GM12878 (cell line): ENCODE measurements around the gene IDH3G. TPM values are rescaled to one million over a fixed set of nuclear protein-coding genes. Genes with fewer than 3 reads are reported as not detected.

Experiments
- ATAC-seq: fragments of 200-7000 bp; cut with Tn5 transposase; 3 replicates; pipeline ENCODE4 v1.9.1; 2020; ENCODE audit warnings: mild to moderate bottlenecking, moderate library complexity
- BruUV-seq: library from RNA; stranded (reverse); fragments of 400-500 nt; replicated peaks from 2 replicates; lab custom pipeline; 2021; lab: Mats Ljungman, UMichigan
- CTCF ChIA-PET: fragments of 300-600 bp; sonication (Branson Sonifier 250); formaldehyde crosslinking; extraction: SDS; loops from one replicate; lab custom pipeline; 2021; ENCODE audit warnings: inconsistent platforms; lab: Yijun Ruan, JAX
- POLR2A ChIA-PET: fragments of 350-600 bp; formaldehyde crosslinking; extraction: SDS; loops from one replicate; lab custom pipeline; 2021; ENCODE audit warnings: inconsistent platforms; lab: Charles Lee
- RAD21 ChIA-PET: fragments of 300-600 bp; sonication (Branson Sonifier 250); formaldehyde crosslinking; loops from one replicate; lab custom pipeline; 2023; ENCODE audit warnings: antibody characterized with exemption; ENCODE audit not compliant: unreplicated experiment; lab: Charles Lee
- SMC1A ChIA-PET: fragments of 300-600 bp; sonication (Branson Sonifier 250); formaldehyde crosslinking; loops from one replicate; lab custom pipeline; 2023; ENCODE audit not compliant: unreplicated experiment, uncharacterized antibody; lab: Charles Lee
- DNase-seq: peaks from one replicate; pipeline ENCODE4 v3.0.0-alpha.2; 2011; ENCODE audit warnings: low read depth, low spot score
- FAIRE-seq: peaks from 3 replicates; lab custom pipeline; 2011; peaks lifted over from hg19 to GRCh38; lab: Jason Lieb, UNC
- H2AFZ ChIP-seq: 2 replicates; pipeline ENCODE4 v1.6.0; 2011; ENCODE audit warnings: low read depth, low read length, control low read depth; ENCODE audit not compliant: control insufficient read depth
- H3K27ac ChIP-seq: 2 replicates; pipeline ENCODE4 v1.5.1; 2011; ENCODE audit warnings: control low read depth; ENCODE audit not compliant: control insufficient read depth, insufficient read depth
- H3K27me3 ChIP-seq, 2 experiments: replicated peaks in 1 of 2; 2 replicates each; pipeline versions ENCODE4 v1.6.0 to v1.6.1; 2011; ENCODE audit warnings: low read length in 1 of 2; ENCODE audit not compliant: control insufficient read depth in 2 of 2, insufficient read depth in 2 of 2
- H3K36me3 ChIP-seq, 2 experiments: 2 replicates each; pipeline ENCODE4 v1.5.1; 2011; ENCODE audit warnings: low read length in 1 of 2; ENCODE audit not compliant: control insufficient read depth in 2 of 2, insufficient read depth in 2 of 2
- H3K4me1 ChIP-seq: 2 replicates; pipeline ENCODE4 v1.6.1; 2011; ENCODE audit warnings: mild to moderate bottlenecking, low read length, moderate library complexity, mixed read lengths; ENCODE audit not compliant: control insufficient read depth, insufficient read depth
- H3K4me2 ChIP-seq: 2 replicates; pipeline ENCODE4 v1.6.0; 2011; ENCODE audit warnings: control low read depth; ENCODE audit not compliant: control insufficient read depth, insufficient read depth
- H3K4me3 ChIP-seq: fragments of 200-600 bp; sonication (generic); 2 replicates; pipeline ENCODE4 v1.5.1; 2016
- H3K79me2 ChIP-seq: 2 replicates; pipeline ENCODE4 v1.6.0; 2011; ENCODE audit warnings: low read length; ENCODE audit not compliant: control insufficient read depth, insufficient read depth
- H3K9ac ChIP-seq: 2 replicates; pipeline ENCODE4 v1.8.0; 2011; ENCODE audit warnings: low read length, control low read depth, mixed read lengths; ENCODE audit not compliant: control insufficient read depth, insufficient read depth
- H3K9me3 ChIP-seq: replicated peaks from 3 replicates; pipeline ENCODE4 v1.5.1; 2011; ENCODE audit warnings: mild to moderate bottlenecking, low read length; ENCODE audit not compliant: control insufficient read depth, insufficient read depth
- H4K20me1 ChIP-seq: 2 replicates; pipeline ENCODE4 v1.6.0; 2011; ENCODE audit not compliant: control insufficient read depth, insufficient read depth
- GATAD2B ChIP-seq: fragments of 450-650 bp; conservative IDR thresholded peaks from 2 replicates; pipeline ENCODE4 v1.6.1; 2017; ENCODE audit warnings: low read depth, mild to moderate bottlenecking, moderate library complexity
- HDAC2 ChIP-seq: fragments of 200-600 bp; sonication (generic); IDR thresholded peaks from 2 replicates; pipeline ENCODE4 v1.6.1; 2017
- KAT2A ChIP-seq: conservative IDR thresholded peaks from 2 replicates; pipeline ENCODE4 v1.6.1; 2011; ENCODE audit warnings: low read depth, low read length; ENCODE audit not compliant: control insufficient read depth
- KDM1A ChIP-seq: fragments of 200-600 bp; sonication (generic); IDR thresholded peaks from 2 replicates; pipeline ENCODE4 v1.6.1; 2016; ENCODE audit warnings: borderline replicate concordance
- POLR2AphosphoS5 ChIP-seq: IDR thresholded peaks from 2 replicates; pipeline ENCODE4 v1.6.1; 2011; ENCODE audit warnings: mild to moderate bottlenecking, low read length, inconsistent platforms
- PRDM15 ChIP-seq: fragments of 450-650 bp; formaldehyde crosslinking; IDR thresholded peaks from 2 replicates; pipeline ENCODE4 v1.4.0; 2020; ENCODE audit warnings: mild to moderate bottlenecking, moderate library complexity
- RB1 ChIP-seq: fragments of 450-650 bp; formaldehyde crosslinking; IDR thresholded peaks from 2 replicates; pipeline ENCODE4 v1.6.1; 2017; ENCODE audit warnings: mild to moderate bottlenecking, borderline replicate concordance
- RELA ChIP-seq: fragments of 450-650 bp; IDR thresholded peaks from 2 replicates; pipeline ENCODE4 v1.8.0; 2014; ENCODE audit warnings: borderline replicate concordance; ENCODE audit not compliant: partially characterized antibody
- SMARCA5 ChIP-seq: fragments of 450-650 bp; IDR thresholded peaks from 2 replicates; pipeline ENCODE4 v1.6.1; 2017; ENCODE audit warnings: mild to moderate bottlenecking
- SRF ChIP-seq, 2 experiments: IDR thresholded peaks; 2 replicates each; pipeline ENCODE4 v1.6.1; 2011; ENCODE audit warnings: low read depth in 2 of 2, low read length in 2 of 2, mild to moderate bottlenecking in 1 of 2, moderate library complexity in 1 of 2
- ZNF207 ChIP-seq: fragments of 450-650 bp; IDR thresholded peaks from 2 replicates; pipeline ENCODE4 v1.6.1; 2014; ENCODE audit warnings: antibody characterized with exemption, mild to moderate bottlenecking, borderline replicate concordance
- ZNF24 ChIP-seq: fragments of 450-650 bp; IDR thresholded peaks from 2 replicates; pipeline ENCODE4 v1.6.1; 2017; ENCODE audit warnings: antibody characterized with exemption, mild to moderate bottlenecking
- WGBS: methylation state at CpG from one replicate; pipeline ENCODE4 v1.1.6; 2016; ENCODE audit warnings: low lambda C conversion rate; ENCODE audit not compliant: insufficient replicate concordance, insufficient coverage; ENCODE audit errors: missing lambda C conversion rate; 5-methylcytosine and 5-hydroxymethylcytosine counted together
- in situ Hi-C: fragments of 300-500 bp; cut with MboI; formaldehyde crosslinking; loops from 9 replicates; pipeline ENCODE4 v1.14.3; 2018; ENCODE audit warnings: mixed read lengths
- intact Hi-C: fragments of 100-400 bp; cut with micrococcal nuclease; formaldehyde crosslinking; loops from one replicate; pipeline ENCODE4 v1.14.2; 2022; ENCODE audit not compliant: unreplicated experiment
- polyA plus RNA-seq, 11 experiments: library from polyadenylated mRNA; depleted of rRNA in 4 of 11; unstranded in 6 of 11; stranded (reverse) in 5 of 11; fragments of >200 nt; fragmentation: Nextera tagmentation in 4 of 11; fragmentation: Illumina TruSeq in 1 of 11; extraction: Ambion mirVana in 4 of 11; extraction: Trizol in 1 of 11; gene quantifications; 1 replicate in 1 of 11; 2 replicates in 10 of 11; pipeline versions ENCODE4 v1.2.1 to v1.2.3, GENCODE V29; 2011 to 2016; ENCODE audit warnings: inconsistent platforms in 2 of 11, missing spikeins in 2 of 11, low read depth in 1 of 11
- total RNA-seq, 4 experiments: library from RNA; depleted of rRNA in 3 of 4; stranded (reverse); fragments of >200 nt in 3 of 4; fragmentation: Illumina TruSeq in 1 of 4; extraction: Trizol in 1 of 4; gene quantifications; 2 replicates each; pipeline versions ENCODE4 v1.2.1 to v1.2.3, GENCODE V29; 2013 to 2021
- TF ChIP-seq, protein P1 (sequence below): fragments of 450-650 bp; IDR thresholded peaks from 2 replicates; pipeline ENCODE4 v1.6.1; 2017; ENCODE audit warnings: antibody characterized with exemption, mild to moderate bottlenecking, moderate library complexity

IDH3G gene
- total and polyA plus RNA-seq, 10 of the 15 experiments (the other 5 are each of a cell fraction or from before 2014, with no cell fraction given): 26.3 to 102 (median 66.6) TPM

DNA sequence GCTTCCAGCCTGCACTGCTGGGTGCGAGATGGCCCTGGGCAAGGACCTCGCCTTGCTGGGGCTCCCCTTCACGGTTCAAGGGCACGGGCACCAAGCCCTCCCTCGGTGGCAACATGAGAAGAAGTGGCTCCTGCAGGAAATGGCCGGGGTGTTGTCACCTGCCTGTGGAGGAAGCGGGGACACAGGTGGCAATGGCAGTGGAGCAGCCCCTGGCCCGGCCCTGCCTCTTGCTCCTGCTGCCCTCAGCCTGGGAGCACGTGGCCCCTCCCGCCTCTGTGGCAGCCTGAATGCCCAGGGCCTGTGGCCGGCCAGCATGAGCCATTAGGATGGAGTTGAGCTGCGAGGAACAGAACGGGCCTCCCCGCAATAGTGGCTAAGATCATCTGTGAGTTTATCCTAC lies 52.7 kb downstream of the IDH3G start:
- ChIA-PET POLR2A (no interaction called here), CTCF (no interaction called here), RAD21 (no interaction called here), SMC1A (no interaction called here)
- no TSS peak for BruUV-seq
- in situ Hi-C loops: no loop called here
- H3K79me2 ChIP-seq: no peaks in the 10 kb centered on the region
- no peak for DNase-seq
- TF ChIP-seq SMARCA5: no peak
- TF ChIP-seq SRF (IDR thresholded peaks at IDR 0.05; ENCODE audit: low read depth in 2 of 2, low read length in 2 of 2): no peak
- TF ChIP-seq RELA: no peak
- TF ChIP-seq KAT2A: no peak
- TF ChIP-seq HDAC2: no peak
- TF ChIP-seq POLR2AphosphoS5: no peak
- TF ChIP-seq ZNF207: no peak
- TF ChIP-seq ZNF24: no peak
- TF ChIP-seq RB1: no peak
- no peak overlapping the region for H3K4me3 ChIP-seq
- H3K27ac ChIP-seq: no peak overlapping the region
- ATAC-seq: no peak
- H3K27me3 ChIP-seq: no peaks in the 10 kb centered on the region; a peak in 1 of 4 replicates
- no peaks in the 10 kb centered on the region; the same call in 2 of the 3 replicates for H3K9me3 ChIP-seq
- no peak overlapping the region for H3K9ac ChIP-seq
- 40% methylated on average over 14 of the region's 14 CpGs for WGBS
- H3K4me2 ChIP-seq: no peak overlapping the region
- no peaks in the 10 kb centered on the region for H4K20me1 ChIP-seq
- no peaks in the 10 kb centered on the region for H3K36me3 ChIP-seq
- no peaks in the 10 kb centered on the region for H3K4me1 ChIP-seq
- intact Hi-C loops: no loop called here
- no peak for FAIRE-seq
- H2AFZ ChIP-seq: no peak overlapping the region

DNA sequence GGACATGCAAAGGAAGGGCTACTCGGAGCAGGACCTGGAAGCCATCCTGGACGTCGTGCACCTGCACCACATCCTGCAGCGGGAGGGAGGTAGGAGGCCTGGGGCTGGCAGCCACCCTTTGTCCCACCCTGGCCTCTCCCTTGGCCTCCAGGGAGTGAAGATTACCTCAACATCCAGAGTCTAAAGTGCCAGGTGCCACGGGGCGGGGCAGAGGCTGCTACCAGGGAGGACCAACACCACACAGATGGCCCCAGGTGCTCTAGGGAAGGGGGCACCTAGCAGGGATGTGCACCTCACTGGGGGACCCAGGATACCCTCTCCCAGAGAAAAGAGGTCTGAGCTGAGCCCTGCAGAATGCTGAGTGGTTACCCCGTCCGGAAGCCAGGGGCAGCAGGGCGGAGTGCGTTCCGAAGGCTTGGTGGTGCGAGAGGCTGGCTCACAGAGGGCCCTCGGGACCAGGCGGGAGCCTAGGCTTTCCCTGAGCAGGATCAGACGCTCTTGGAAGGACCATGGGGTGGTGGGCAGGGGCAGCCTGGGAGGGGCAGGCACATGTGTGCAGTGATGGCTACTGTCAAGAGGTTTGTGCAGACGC lies 53.4 kb downstream of the IDH3G start:
- Histone ChIP-seq H3K4me3 (no peak overlapping the region), H4K20me1 (no peaks in the 10 kb centered on the region)
- ATAC-seq: no peak
- TF ChIP-seq KDM1A (no peak), PRDM15 (CRISPR knock-in tag) (no peak), GATAD2B (no peak)
- TF ChIP-seq, protein P1, sequence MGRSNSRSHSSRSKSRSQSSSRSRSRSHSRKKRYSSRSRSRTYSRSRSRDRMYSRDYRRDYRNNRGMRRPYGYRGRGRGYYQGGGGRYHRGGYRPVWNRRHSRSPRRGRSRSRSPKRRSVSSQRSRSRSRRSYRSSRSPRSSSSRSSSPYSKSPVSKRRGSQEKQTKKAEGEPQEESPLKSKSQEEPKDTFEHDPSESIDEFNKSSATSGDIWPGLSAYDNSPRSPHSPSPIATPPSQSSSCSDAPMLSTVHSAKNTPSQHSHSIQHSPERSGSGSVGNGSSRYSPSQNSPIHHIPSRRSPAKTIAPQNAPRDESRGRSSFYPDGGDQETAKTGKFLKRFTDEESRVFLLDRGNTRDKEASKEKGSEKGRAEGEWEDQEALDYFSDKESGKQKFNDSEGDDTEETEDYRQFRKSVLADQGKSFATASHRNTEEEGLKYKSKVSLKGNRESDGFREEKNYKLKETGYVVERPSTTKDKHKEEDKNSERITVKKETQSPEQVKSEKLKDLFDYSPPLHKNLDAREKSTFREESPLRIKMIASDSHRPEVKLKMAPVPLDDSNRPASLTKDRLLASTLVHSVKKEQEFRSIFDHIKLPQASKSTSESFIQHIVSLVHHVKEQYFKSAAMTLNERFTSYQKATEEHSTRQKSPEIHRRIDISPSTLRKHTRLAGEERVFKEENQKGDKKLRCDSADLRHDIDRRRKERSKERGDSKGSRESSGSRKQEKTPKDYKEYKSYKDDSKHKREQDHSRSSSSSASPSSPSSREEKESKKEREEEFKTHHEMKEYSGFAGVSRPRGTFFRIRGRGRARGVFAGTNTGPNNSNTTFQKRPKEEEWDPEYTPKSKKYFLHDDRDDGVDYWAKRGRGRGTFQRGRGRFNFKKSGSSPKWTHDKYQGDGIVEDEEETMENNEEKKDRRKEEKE: no peak

More for the DNA sequence above, 53.4 kb downstream of the IDH3G start:
- H3K36me3 ChIP-seq: no peaks in the 10 kb centered on the region
- ChIA-PET CTCF (no interaction called here), RAD21 (no interaction called here), POLR2A (no interaction called here), SMC1A (no interaction called here)
- no peaks in the 10 kb centered on the region for H3K4me1 ChIP-seq
- no peak overlapping the region for H3K4me2 ChIP-seq
- intact Hi-C loops (no loop called here), in situ Hi-C loops (no loop called here)
- H3K27me3 ChIP-seq: no peaks in the 10 kb centered on the region; a peak in 1 of 4 replicates
- H3K79me2 ChIP-seq: no peaks in the 10 kb centered on the region
- H3K9me3 ChIP-seq: no peaks in the 10 kb centered on the region; the same call in 2 of the 3 replicates
- no peak overlapping the region for H3K9ac ChIP-seq
- H2AFZ ChIP-seq: no peak overlapping the region
- WGBS: 60% methylated on average over 16 of the region's 16 CpGs
- no TSS peak for BruUV-seq
- DNase-seq: no peak
- no peak overlapping the region for H3K27ac ChIP-seq
- no peak for FAIRE-seq
